Psoas muscle (tissue), 8 donors: ENCODE data around the gene CBL. TPM values are rescaled to one million over a fixed set of nuclear protein-coding genes. Genes with fewer than 3 reads are reported as not detected.

Source experiments
- ATAC-seq, 4 donors: fragments of 200-7000 bp; cut with Tn5 transposase; one replicate each; pipeline ENCODE4 v1.9.1; 2020; ENCODE audit warnings: moderate library complexity in 3 of 4, mild to moderate bottlenecking in 2 of 4
- DNase-seq, 2 donors: peaks; one replicate each; pipeline ENCODE4 v3.0.0-alpha.2; 2020
- H3K27ac ChIP-seq: fragments of 200-600 bp; one replicate; pipeline ENCODE4 v1.8.0; 2022
- H3K27me3 ChIP-seq, 3 donors: fragments of 200-600 bp in 1 of 3; one replicate each; pipeline versions ENCODE4 v1.6.1 to v1.8.0; 2013 to 2022; ENCODE audit warnings: low read length in 2 of 3, mild to moderate bottlenecking in 2 of 3, moderate library complexity in 1 of 3; ENCODE audit not compliant: insufficient read depth in 3 of 3
- H3K36me3 ChIP-seq, 2 donors: fragments of 200-600 bp in 1 of 2; one replicate each; pipeline versions ENCODE4 v1.6.1 to v1.8.0; 2013 to 2022; ENCODE audit warnings: low read depth in 1 of 2, mild to moderate bottlenecking in 1 of 2, moderate library complexity in 1 of 2; ENCODE audit not compliant: insufficient read depth in 1 of 2
- H3K4me1 ChIP-seq: fragments of 200-600 bp; one replicate; pipeline ENCODE4 v1.8.0; 2022
- H3K4me3 ChIP-seq: fragments of 200-600 bp; one replicate; pipeline ENCODE4 v1.8.0; 2022; ENCODE audit warnings: mild to moderate bottlenecking
- H3K9me3 ChIP-seq: fragments of 200-600 bp; one replicate; pipeline ENCODE4 v1.8.0; 2022
- WGBS, 3 donors: extraction: QIAGEN DNeasy Blood & Tissue Kit; methylation state at CpG; one replicate each; pipeline versions ENCODE4 v1.1.6 to v1.1.7; 2013; 5-methylcytosine and 5-hydroxymethylcytosine counted together
- intact Hi-C, 2 donors: fragments of 100-400 bp; cut with DNase I; formaldehyde crosslinking; loops; one replicate each; pipeline versions ENCODE4 v1.11.0 to v1.14.2; 2022
- polyA plus RNA-seq, 3 donors: library from polyadenylated mRNA; stranded (reverse); fragments of 200-250 nt; gene quantifications; one replicate each; pipeline ENCODE4 v1.2.3, GENCODE V29; 2013
- total RNA-seq, 4 donors: library from RNA; stranded (reverse); fragmentation: NEBNext Ultra II Directional in 2 of 4; extraction: Animal tissue kit (Norgen Biotek cat#: 25700) in 2 of 4; gene quantifications; one replicate each; pipeline versions ENCODE4 v1.2.1 to v1.2.4, GENCODE V29; 2021 to 2023
- TF ChIP-seq, protein P1 (sequence below): fragments of 200-600 bp; IDR thresholded peaks from one replicate; pipeline ENCODE4 v1.8.0; 2022; ENCODE audit warnings: antibody characterized with exemption
- donor health status: healthy with polysubstance abuse.
- donor health status: DM: no; HTN: no; CAD: no; lungs with moderate emphysema.
- donor health status: Bipolar disorder and iron deficiency.
- donor health status: healthy.
- donor health status: DM: yes; HTN: yes; CAD: no.
- donor health status: DM: no; HTN: no; CAD: no.
- donor health status: DM: no; HTN: no; CAD: no.
- donor health status: DM: yes; HTN: yes; CAD: no.

CBL gene
- total and polyA plus RNA-seq, 7 donors, result 0.94 to 7.6 (median 3.6) TPM

DNA sequence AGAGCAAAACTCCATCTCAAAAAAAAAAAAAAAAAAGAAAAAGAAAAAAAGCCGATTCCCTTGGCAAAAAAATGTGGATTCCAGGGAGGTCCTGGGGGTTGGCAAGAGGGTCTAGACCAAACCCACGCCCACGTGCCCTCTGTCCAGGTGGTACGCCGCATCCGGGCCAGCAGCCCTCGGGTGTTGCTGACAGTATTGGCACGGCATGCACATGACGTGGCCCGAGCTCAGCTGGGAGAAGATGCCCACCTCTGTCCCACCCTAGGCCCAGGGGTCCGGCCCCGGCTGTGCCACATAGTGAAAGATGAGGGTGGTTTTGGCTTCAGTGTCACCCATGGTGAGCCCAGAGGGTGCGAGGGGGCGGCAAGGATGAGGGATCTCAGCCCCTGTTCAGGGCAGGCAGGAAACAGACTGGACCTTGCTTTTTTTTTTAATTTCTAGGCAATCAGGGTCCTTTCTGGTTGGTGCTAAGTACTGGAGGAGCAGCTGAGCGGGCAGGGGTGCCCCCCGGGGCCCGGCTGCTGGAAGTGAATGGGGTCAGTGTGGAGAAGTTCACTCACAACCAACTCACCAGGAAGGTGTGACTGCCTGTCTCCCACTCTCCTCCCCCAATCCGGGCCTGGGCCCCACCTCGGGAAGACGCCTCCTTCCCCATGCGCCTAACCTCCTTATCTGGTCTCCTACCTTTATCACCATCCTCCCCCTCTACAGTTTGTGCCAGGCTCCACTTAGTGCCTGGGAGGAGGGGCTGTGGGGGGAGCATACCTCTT is 18.8 kb upstream of the CBL start:
- ATAC-seq, result no peak
- 66 to 76% (median 68%) methylated on average over 21 of the region's 21 CpGs for WGBS, 3 donors

GRCh38 chr11:119188067-119188466 is 18.1 kb upstream of the CBL start:
- Histone ChIP-seq H3K4me3 (no peak overlapping the region), H3K27me3 (no peaks in the 10 kb centered on the region), H3K4me1 (no peaks in the 10 kb centered on the region), H3K27ac (no peak overlapping the region), H3K36me3 (peaks cover 0 to 11% of the 10 kb centered on the region in 2 donors), H3K9me3 (no peaks in the 10 kb centered on the region)
- intact Hi-C loops, result no loop called here
- WGBS, 3 donors, result 80 to 86% (median 81%) methylated on average over 10 to 11 of the region's 11 CpGs
- ATAC-seq, result no peak
- DNase-seq, result no peak
- TF ChIP-seq, protein P1, sequence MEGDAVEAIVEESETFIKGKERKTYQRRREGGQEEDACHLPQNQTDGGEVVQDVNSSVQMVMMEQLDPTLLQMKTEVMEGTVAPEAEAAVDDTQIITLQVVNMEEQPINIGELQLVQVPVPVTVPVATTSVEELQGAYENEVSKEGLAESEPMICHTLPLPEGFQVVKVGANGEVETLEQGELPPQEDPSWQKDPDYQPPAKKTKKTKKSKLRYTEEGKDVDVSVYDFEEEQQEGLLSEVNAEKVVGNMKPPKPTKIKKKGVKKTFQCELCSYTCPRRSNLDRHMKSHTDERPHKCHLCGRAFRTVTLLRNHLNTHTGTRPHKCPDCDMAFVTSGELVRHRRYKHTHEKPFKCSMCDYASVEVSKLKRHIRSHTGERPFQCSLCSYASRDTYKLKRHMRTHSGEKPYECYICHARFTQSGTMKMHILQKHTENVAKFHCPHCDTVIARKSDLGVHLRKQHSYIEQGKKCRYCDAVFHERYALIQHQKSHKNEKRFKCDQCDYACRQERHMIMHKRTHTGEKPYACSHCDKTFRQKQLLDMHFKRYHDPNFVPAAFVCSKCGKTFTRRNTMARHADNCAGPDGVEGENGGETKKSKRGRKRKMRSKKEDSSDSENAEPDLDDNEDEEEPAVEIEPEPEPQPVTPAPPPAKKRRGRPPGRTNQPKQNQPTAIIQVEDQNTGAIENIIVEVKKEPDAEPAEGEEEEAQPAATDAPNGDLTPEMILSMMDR, result no peak

More for the DNA sequence above, 18.8 kb upstream of the CBL start:
- Histone ChIP-seq H3K27me3 (no peaks in the 10 kb centered on the region), H3K4me1 (no peaks in the 10 kb centered on the region), H3K4me3 (no peak overlapping the region), H3K36me3 (peaks cover 0 to 18% of the 10 kb centered on the region in 2 donors), H3K27ac (no peak overlapping the region), H3K9me3 (no peaks in the 10 kb centered on the region)
- intact Hi-C loops, result no loop called here
- no peak for DNase-seq
- TF ChIP-seq, protein P1, result no peak

- Histone ChIP-seq H3K36me3 (peaks cover 0 to 3% of the 10 kb centered on the region in 2 donors), H3K4me3 (no peak overlapping the region), H3K27me3 (no peaks in the 10 kb centered on the region), H3K4me1 (no peaks in the 10 kb centered on the region), H3K9me3 (no peaks in the 10 kb centered on the region), H3K27ac (no peak overlapping the region)
- TF ChIP-seq, protein P1, result no peak
- ATAC-seq (no peak), DNase-seq (no peak)
- WGBS, 3 donors, result 73 to 82% (median 78%) methylated on average over 8 of the region's 8 CpGs
- intact Hi-C loops, result no loop called here
These were observed 17.3 kb upstream of the CBL start for GRCh38 chr11:119188887-119189286.

GRCh38 chr11:119189393-119189792 is 16.7 kb upstream of the CBL start:
- intact Hi-C loops, result no loop called here
- WGBS, 3 donors, result 80 to 82% (median 81%) methylated on average over 4 of the region's 4 CpGs
- ATAC-seq (no peak), DNase-seq (no peak)
- TF ChIP-seq, protein P1, result no peak
- Histone ChIP-seq H3K4me3 (no peak overlapping the region), H3K36me3 (no peaks in the 10 kb centered on the region), H3K4me1 (no peaks in the 10 kb centered on the region), H3K27me3 (no peaks in the 10 kb centered on the region), H3K9me3 (no peaks in the 10 kb centered on the region), H3K27ac (no peak overlapping the region)
